CD4-positive, alpha-beta T cell (primary cell): ENCODE results near the gene DTX3L. TPM values are rescaled to one million over a fixed set of nuclear protein-coding genes. Genes with fewer than 3 reads are reported as not detected.

Experiments
- ATAC-seq: fragments of 200-7000 bp; cut with Tn5 transposase; one replicate; pipeline ENCODE4 v1.10.0; 2022; ENCODE audit warnings: mild to moderate bottlenecking; ENCODE audit not compliant: poor library complexity
- CTCF ChIA-PET: fragments of 350-600 bp; sonication (Branson Sonifier 250); formaldehyde crosslinking; loops from one replicate; lab custom pipeline; 2021; ENCODE audit warnings: antibody characterized with exemption, inconsistent platforms; lab: Charles Lee
- POLR2A ChIA-PET: fragments of 350-600 bp; sonication (Branson Sonifier 250); formaldehyde crosslinking; loops from one replicate; lab custom pipeline; 2021; ENCODE audit warnings: antibody characterized with exemption, inconsistent platforms; lab: Charles Lee
- DNase-seq, 14 experiments: peaks; one replicate each; pipeline ENCODE4 v3.0.0-alpha.2; 2013 to 2020; ENCODE audit warnings: mixed read lengths in 2 of 14
- H3K27ac ChIP-seq, 2 donors: one replicate each; pipeline versions ENCODE4 v1.5.1 to v1.7.0; 2013; ENCODE audit warnings: low read length in 2 of 2, low read depth in 1 of 2, mild to moderate bottlenecking in 1 of 2
- H3K27me3 ChIP-seq, 2 experiments: 1 replicate in 1 of 2; 2 replicates in 1 of 2; pipeline versions ENCODE4 v1.6.1 to v1.7.0; 2013; ENCODE audit warnings: low read length in 2 of 2, control low read depth in 1 of 2, mild to moderate bottlenecking in 1 of 2, moderate library complexity in 1 of 2; ENCODE audit not compliant: insufficient read depth in 2 of 2, control insufficient read depth in 1 of 2
- H3K36me3 ChIP-seq: one replicate; pipeline ENCODE4 v1.6.1; 2013; ENCODE audit warnings: low read length, control low read depth; ENCODE audit not compliant: insufficient read depth
- H3K4me1 ChIP-seq: one replicate; pipeline ENCODE4 v1.6.1; 2013; ENCODE audit warnings: low read length, control low read depth; ENCODE audit not compliant: insufficient read depth
- H3K4me3 ChIP-seq: one replicate; pipeline ENCODE4 v1.5.1; 2013; ENCODE audit warnings: mild to moderate bottlenecking, low read length, moderate library complexity
- H3K9me3 ChIP-seq, 2 experiments: 1 replicate in 1 of 2; 2 replicates in 1 of 2; pipeline versions ENCODE4 v1.6.1 to v1.7.0; 2013; ENCODE audit warnings: low read length in 2 of 2, mild to moderate bottlenecking in 2 of 2, control low read depth in 1 of 2, moderate library complexity in 1 of 2; ENCODE audit not compliant: control insufficient read depth in 1 of 2, insufficient read depth in 1 of 2
- H3K27ac Mint-ChIP-seq: one replicate; pipeline ENCODE4 v1.8.0; 2020; ENCODE audit warnings: mixed read lengths
- H3K27me3 Mint-ChIP-seq: one replicate; pipeline ENCODE4 v1.8.0; 2021; ENCODE audit warnings: mixed read lengths
- H3K36me3 Mint-ChIP-seq: one replicate; pipeline ENCODE4 v1.8.0; 2021; ENCODE audit warnings: low read depth, mixed read lengths
- H3K4me1 Mint-ChIP-seq: one replicate; pipeline ENCODE4 v1.8.0; 2021; ENCODE audit warnings: low read depth, mixed read lengths
- H3K4me3 Mint-ChIP-seq: one replicate; pipeline ENCODE4 v1.8.0; 2020; ENCODE audit warnings: mild to moderate bottlenecking, mixed read lengths
- H3K9me3 Mint-ChIP-seq: one replicate; pipeline ENCODE4 v1.8.0; 2020; ENCODE audit warnings: mixed read lengths
- CTCF ChIP-seq: fragments of 200-600 bp; IDR thresholded peaks from one replicate; pipeline ENCODE4 v1.8.0; 2022; ENCODE audit warnings: antibody characterized with exemption, mild to moderate bottlenecking
- intact Hi-C, 2 experiments: fragments of 100-400 bp; cut with DNase I in 1 of 2; cut with micrococcal nuclease in 1 of 2; formaldehyde crosslinking; loops; one replicate each; pipeline versions ENCODE4 v1.15.1 to v1.9.0; 2023 to 2025; cut with DNase I, micrococcal nuclease
- total RNA-seq, 174 experiments: library from RNA in 2 of 174; stranded (reverse) in 2 of 174; gene quantifications; one replicate each; pipeline ENCODE4 v1.2.3 and lab custom pipeline; 2021 to 2026

The DTX3L gene
- total RNA-seq, 2 experiments from 2014 or later, result 15.4 to 18.6 TPM

- Histone ChIP-seq H3K27me3 (no peaks in the 10 kb centered on the region), H3K9me3 (no peaks in the 10 kb centered on the region), H3K27ac (no peak overlapping the region), H3K36me3 (peaks cover 65% of the 10 kb centered on the region), H3K4me3 (no peak overlapping the region), H3K4me1 (no peaks in the 10 kb centered on the region)
- Mint-ChIP-seq H3K27ac (no peak overlapping the region), H3K9me3 (no peaks in the 10 kb centered on the region), H3K36me3 (peaks cover 76% of the 10 kb centered on the region), H3K4me3 (no peak overlapping the region), H3K27me3 (no peaks in the 10 kb centered on the region), H3K4me1 (no peaks in the 10 kb centered on the region)
- ChIA-PET CTCF (no interaction called here), POLR2A (no interaction called here)
- DNase-seq, result no peak
- intact Hi-C loops, result no loop called here
- no peak for ATAC-seq
- no peak for TF ChIP-seq CTCF
These were observed 51.2 kb downstream of the DTX3L start for GRCh38 chr3:122615303-122615702.

GRCh38 chr3:122618614-122619013 is 54.5 kb downstream of the DTX3L start:
- H3K27me3 Mint-ChIP-seq, result no peaks in the 10 kb centered on the region
- no peaks in the 10 kb centered on the region for H3K4me1 Mint-ChIP-seq

GRCh38 chr3:122619040-122619439 is 54.9 kb downstream of the DTX3L start:
- no peak overlapping the region for H3K27ac Mint-ChIP-seq
- no peak for ATAC-seq
- CTCF ChIA-PET, result no interaction called here

More at GRCh38 chr3:122618614-122619013, 54.5 kb downstream of the DTX3L start:
- CTCF ChIA-PET, result no interaction called here
- TF ChIP-seq CTCF, result no peak
- H3K9me3 Mint-ChIP-seq, result no peaks in the 10 kb centered on the region
- no peaks in the 10 kb centered on the region for H3K9me3 ChIP-seq
- H3K4me1 ChIP-seq, result no peaks in the 10 kb centered on the region
- no peak for ATAC-seq
- H3K36me3 Mint-ChIP-seq, result peaks cover 73% of the 10 kb centered on the region
- peaks cover 73% of the 10 kb centered on the region for H3K36me3 ChIP-seq
- H3K27ac ChIP-seq, result no peak overlapping the region
- H3K27ac Mint-ChIP-seq, result no peak overlapping the region
- intact Hi-C loops, result no loop called here
- no peak for DNase-seq
- H3K27me3 ChIP-seq, result no peaks in the 10 kb centered on the region
- H3K4me3 Mint-ChIP-seq, result no peak overlapping the region
- H3K4me3 ChIP-seq, result no peak overlapping the region
- POLR2A ChIA-PET, result no interaction called here

More at GRCh38 chr3:122619040-122619439, 54.9 kb downstream of the DTX3L start:
- no peak overlapping the region for H3K4me3 Mint-ChIP-seq
- no peaks in the 10 kb centered on the region for H3K4me1 ChIP-seq
- H3K4me3 ChIP-seq, result no peak overlapping the region
- no peak for TF ChIP-seq CTCF
- H3K9me3 ChIP-seq, result no peaks in the 10 kb centered on the region
- intact Hi-C loops, result no loop called here
- H3K27me3 ChIP-seq, result no peaks in the 10 kb centered on the region
- H3K4me1 Mint-ChIP-seq, result no peaks in the 10 kb centered on the region
- no peaks in the 10 kb centered on the region for H3K27me3 Mint-ChIP-seq
- no peak overlapping the region for H3K27ac ChIP-seq
- no peaks in the 10 kb centered on the region for H3K9me3 Mint-ChIP-seq
- DNase-seq, result no peak
- H3K36me3 Mint-ChIP-seq, result peaks cover 76% of the 10 kb centered on the region
- POLR2A ChIA-PET, result no interaction called here
- peaks cover 74% of the 10 kb centered on the region for H3K36me3 ChIP-seq
